ENCODE results near the gene ADAM12. TPM values are rescaled to one million over a fixed set of nuclear protein-coding genes. Genes with fewer than 3 reads are reported as not detected.

The ADAM12 gene
- total RNA-seq, 1 donor from 2014 or later, result 100 TPM

GRCh38 chr10:126317751-126318150 lies 70.5 kb downstream of the ADAM12 start:
- H3K9me3 Mint-ChIP-seq (ENCODE audit: unreplicated experiment), result peaks cover 5% of the 10 kb centered on the region
- Histone ChIP-seq H3K27ac (ENCODE audit: low read depth, low read length) (no peak overlapping the region), H3K4me3 (ENCODE audit: insufficient read depth, low read depth, low read length) (no peak overlapping the region), H3K9me3 (ENCODE audit: insufficient read depth, low read depth, low read length) (no peaks in the 10 kb centered on the region), H3K79me2 (ENCODE audit: insufficient read depth, low read length) (peaks cover 66% of the 10 kb centered on the region), H3K4me2 (ENCODE audit: low read length) (no peak overlapping the region), H3K4me1 (ENCODE audit: insufficient read depth, low read length) (peaks cover 17% of the 10 kb centered on the region), H3K9ac (ENCODE audit: low read length) (no peak overlapping the region), H2AFZ (ENCODE audit: low read depth, low read length) (no peak overlapping the region), H3K36me3 (ENCODE audit: insufficient read depth, low read length) (peaks cover 13% of the 10 kb centered on the region), H4K20me1 (ENCODE audit: insufficient read depth, low read length) (peaks cover 54% of the 10 kb centered on the region), H3K27me3 (ENCODE audit: insufficient read depth, low read length) (no peaks in the 10 kb centered on the region)
- no peak for DNase-seq (ENCODE audit: low read depth)
- FAIRE-seq, result no peak
- TF ChIP-seq CTCF (IDR thresholded peaks at IDR 0.05; ENCODE audit: insufficient read depth, low read depth, low read length) (no peak), EZH2 (IDR thresholded peaks at IDR 0.05; ENCODE audit: insufficient read depth, low read length) (no peak)
- H3K27ac Mint-ChIP-seq (ENCODE audit: unreplicated experiment), result no peak overlapping the region
- H3K36me3 Mint-ChIP-seq (ENCODE audit: low read depth, unreplicated experiment), result peaks cover 23% of the 10 kb centered on the region
- H3K4me1 Mint-ChIP-seq (ENCODE audit: low read depth, unreplicated experiment), result peaks cover 12% of the 10 kb centered on the region
- no peaks in the 10 kb centered on the region for H3K27me3 Mint-ChIP-seq (ENCODE audit: low read depth, unreplicated experiment)
- H3K4me3 Mint-ChIP-seq (ENCODE audit: unreplicated experiment), result no peak overlapping the region

GRCh38 chr10:126315494-126316177 lies 72.6 kb downstream of the ADAM12 start:
- Histone ChIP-seq H2AFZ (ENCODE audit: low read depth, low read length) (no peak overlapping the region), H3K79me2 (ENCODE audit: insufficient read depth, low read length) (peaks cover 66% of the 10 kb centered on the region), H3K9me3 (ENCODE audit: insufficient read depth, low read depth, low read length) (no peaks in the 10 kb centered on the region), H3K4me3 (ENCODE audit: insufficient read depth, low read depth, low read length) (no peak overlapping the region), H3K4me1 (ENCODE audit: insufficient read depth, low read length) (peaks cover 17% of the 10 kb centered on the region), H3K36me3 (ENCODE audit: insufficient read depth, low read length) (peaks cover 26% of the 10 kb centered on the region), H3K9ac (ENCODE audit: low read length) (peak overlapping the region; percentile 64), H3K27ac (ENCODE audit: low read depth, low read length) (peak overlapping the region; percentile 76), H4K20me1 (ENCODE audit: insufficient read depth, low read length) (peaks cover 47% of the 10 kb centered on the region), H3K27me3 (ENCODE audit: insufficient read depth, low read length) (no peaks in the 10 kb centered on the region), H3K4me2 (ENCODE audit: low read length) (peak overlapping the region; percentile 61)
- H3K27ac Mint-ChIP-seq (ENCODE audit: unreplicated experiment), result peak overlapping the region; percentile 88
- peaks cover 24% of the 10 kb centered on the region for H3K36me3 Mint-ChIP-seq (ENCODE audit: low read depth, unreplicated experiment)
- peaks cover 5% of the 10 kb centered on the region for H3K9me3 Mint-ChIP-seq (ENCODE audit: unreplicated experiment)
- H3K4me1 Mint-ChIP-seq (ENCODE audit: low read depth, unreplicated experiment), result peaks cover 10% of the 10 kb centered on the region
- H3K27me3 Mint-ChIP-seq (ENCODE audit: low read depth, unreplicated experiment), result no peaks in the 10 kb centered on the region
- H3K4me3 Mint-ChIP-seq (ENCODE audit: unreplicated experiment), result no peak overlapping the region
- no peak for FAIRE-seq
- TF ChIP-seq CTCF (IDR thresholded peaks at IDR 0.05; ENCODE audit: insufficient read depth, low read depth, low read length) (no peak), EZH2 (IDR thresholded peaks at IDR 0.05; ENCODE audit: insufficient read depth, low read length) (no peak)
- peak; percentile 94 for DNase-seq (ENCODE audit: low read depth)

- peak overlapping the region; percentile 88 for H3K27ac Mint-ChIP-seq (ENCODE audit: unreplicated experiment)
- Histone ChIP-seq H4K20me1 (ENCODE audit: insufficient read depth, low read length) (peaks cover 51% of the 10 kb centered on the region), H3K79me2 (ENCODE audit: insufficient read depth, low read length) (peaks cover 67% of the 10 kb centered on the region), H3K4me2 (ENCODE audit: low read length) (peak overlapping the region; percentile 61), H3K9me3 (ENCODE audit: insufficient read depth, low read depth, low read length) (no peaks in the 10 kb centered on the region), H3K9ac (ENCODE audit: low read length) (peak overlapping the region; percentile 64), H3K4me1 (ENCODE audit: insufficient read depth, low read length) (peaks cover 17% of the 10 kb centered on the region), H2AFZ (ENCODE audit: low read depth, low read length) (no peak overlapping the region), H3K27ac (ENCODE audit: low read depth, low read length) (peak overlapping the region; percentile 76), H3K4me3 (ENCODE audit: insufficient read depth, low read depth, low read length) (no peak overlapping the region), H3K27me3 (ENCODE audit: insufficient read depth, low read length) (no peaks in the 10 kb centered on the region), H3K36me3 (ENCODE audit: insufficient read depth, low read length) (peaks cover 27% of the 10 kb centered on the region)
- TF ChIP-seq CTCF (IDR thresholded peaks at IDR 0.05; ENCODE audit: insufficient read depth, low read depth, low read length) (no peak), EZH2 (IDR thresholded peaks at IDR 0.05; ENCODE audit: insufficient read depth, low read length) (no peak)
- no peak overlapping the region for H3K4me3 Mint-ChIP-seq (ENCODE audit: unreplicated experiment)
- H3K36me3 Mint-ChIP-seq (ENCODE audit: low read depth, unreplicated experiment), result peaks cover 27% of the 10 kb centered on the region
- DNase-seq (ENCODE audit: low read depth), result no peak
- H3K27me3 Mint-ChIP-seq (ENCODE audit: low read depth, unreplicated experiment), result no peaks in the 10 kb centered on the region
- FAIRE-seq, result no peak
- H3K4me1 Mint-ChIP-seq (ENCODE audit: low read depth, unreplicated experiment), result peaks cover 10% of the 10 kb centered on the region
- H3K9me3 Mint-ChIP-seq (ENCODE audit: unreplicated experiment), result peaks cover 5% of the 10 kb centered on the region
Measured at GRCh38 chr10:126314863-126315493, 73.3 kb downstream of the ADAM12 start.

All from astrocyte (in vitro differentiated cells and primary cell).